ENCODE data around the gene GNA14.
"Not testable (repeated sequence)": the region's sequence is repeated elsewhere in the genome, so short reads cannot be mapped to it uniquely, and the experiment has no call there.

The GNA14 gene

DNA sequence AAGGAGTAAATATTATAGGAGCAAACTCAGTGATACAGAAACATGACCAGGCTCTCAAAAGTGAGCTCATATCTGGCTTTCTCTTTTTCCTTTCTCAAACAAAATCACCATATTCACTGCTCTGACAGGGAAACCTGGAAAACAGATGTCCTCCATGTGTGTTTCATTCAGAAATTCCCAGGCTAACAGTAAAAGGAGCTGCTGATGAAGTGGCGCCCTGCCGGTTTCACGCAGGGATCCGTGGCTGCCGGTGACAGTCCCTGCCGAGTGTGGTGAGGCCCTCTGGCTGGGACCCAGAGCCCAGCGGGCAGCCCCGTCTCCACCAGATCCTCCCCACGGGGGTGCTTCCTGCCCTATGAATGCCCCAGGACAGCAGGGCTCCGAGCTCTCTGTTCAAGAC, 208.1 kb downstream of the GNA14 start:
- FAIRE-seq = no peak

DNA sequence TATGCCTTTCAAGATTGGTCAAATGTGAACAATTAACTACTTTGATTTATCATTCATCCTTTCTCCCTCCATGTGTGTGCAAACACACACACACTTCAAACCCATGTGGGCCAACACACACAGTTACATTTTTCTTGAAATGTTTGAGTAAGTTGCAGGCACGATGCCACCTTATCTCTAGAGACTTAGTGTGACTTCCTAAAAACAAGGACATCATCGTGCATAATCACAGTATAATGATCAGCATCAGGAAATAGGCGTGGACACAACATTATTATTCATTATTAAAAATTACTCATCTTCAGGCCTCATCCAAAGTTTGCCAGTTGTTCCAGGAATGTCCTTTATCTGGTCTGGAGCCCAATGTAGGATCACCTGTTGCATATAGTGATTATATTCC, 209.5 kb downstream of the GNA14 start:
- FAIRE-seq = no peak

DNA sequence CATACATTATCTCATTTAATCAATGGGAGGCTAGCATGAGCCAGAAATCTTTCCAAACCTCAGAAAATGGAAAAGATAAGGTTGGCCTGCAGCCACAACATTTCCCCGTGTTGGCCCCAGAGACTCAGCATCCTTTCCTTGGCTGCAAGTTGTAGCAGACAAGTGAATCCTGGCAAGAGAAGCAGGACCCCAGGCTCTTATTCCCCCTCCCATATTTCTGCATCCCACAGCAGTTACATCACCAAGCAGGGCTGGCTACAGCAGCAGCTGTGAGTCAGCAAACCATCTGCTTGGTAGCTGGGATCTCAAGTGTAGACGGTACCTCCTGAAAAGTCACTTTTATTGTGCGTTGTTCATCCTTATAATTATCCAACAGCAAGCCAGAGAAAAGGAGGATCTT, 212.4 kb downstream of the GNA14 start:
- no peak for FAIRE-seq

DNA sequence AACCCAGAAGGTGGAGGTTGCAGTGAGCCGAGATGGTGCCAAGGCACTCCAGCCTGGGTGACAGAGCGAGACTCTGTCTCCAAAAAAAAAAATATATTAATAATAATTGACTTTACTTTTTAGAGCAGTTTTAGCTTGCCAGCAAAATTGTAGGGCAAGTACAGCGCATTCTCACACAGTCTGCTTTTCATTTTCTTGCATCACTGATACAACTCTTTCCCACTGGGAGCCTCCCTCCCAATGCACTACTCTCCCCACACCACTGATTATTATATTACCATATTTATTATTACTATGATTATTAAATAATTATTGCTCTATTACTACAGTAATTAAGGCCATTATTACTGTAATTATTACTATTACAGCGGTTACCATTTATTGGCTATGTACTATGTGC, 212.8 kb downstream of the GNA14 start:
- FAIRE-seq = no peak

DNA sequence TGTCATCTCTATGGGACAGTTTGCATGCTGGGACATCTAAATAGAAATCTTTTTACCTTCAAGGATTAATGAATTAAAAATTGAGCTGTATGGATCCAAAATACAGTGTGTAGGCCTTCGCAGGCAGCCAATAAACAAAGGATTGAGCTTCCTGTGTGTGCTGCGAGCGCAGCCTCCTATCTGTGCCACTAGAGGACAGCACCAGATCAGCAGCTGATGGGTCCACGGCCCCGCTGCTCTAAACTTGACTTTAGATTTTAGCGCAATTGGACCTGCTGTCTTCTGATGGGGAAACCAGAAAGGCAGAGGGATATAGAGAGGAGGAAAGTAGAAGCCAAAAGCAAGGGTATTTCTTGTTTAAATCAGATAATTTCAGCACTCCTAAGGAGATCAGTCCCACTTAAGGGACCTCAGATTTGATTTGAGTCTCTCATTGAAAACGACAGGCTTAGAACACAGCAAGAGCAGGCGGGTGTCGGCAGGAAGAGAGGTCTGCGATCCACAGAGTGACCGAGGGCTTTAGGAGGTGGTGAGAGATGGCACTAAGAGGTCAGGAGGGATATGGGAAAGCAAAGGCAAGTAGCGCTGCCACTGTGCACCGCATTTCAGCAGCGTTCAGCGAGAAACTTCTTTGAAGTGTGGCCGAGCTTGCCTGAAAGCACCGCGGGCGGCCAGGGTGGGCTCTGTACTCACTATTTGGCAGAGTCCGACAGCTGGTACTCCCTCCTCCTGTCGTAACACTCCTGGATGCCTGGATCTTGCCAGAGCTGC, 214.3 kb downstream of the GNA14 start:
- peak; percentile 30 for FAIRE-seq

DNA sequence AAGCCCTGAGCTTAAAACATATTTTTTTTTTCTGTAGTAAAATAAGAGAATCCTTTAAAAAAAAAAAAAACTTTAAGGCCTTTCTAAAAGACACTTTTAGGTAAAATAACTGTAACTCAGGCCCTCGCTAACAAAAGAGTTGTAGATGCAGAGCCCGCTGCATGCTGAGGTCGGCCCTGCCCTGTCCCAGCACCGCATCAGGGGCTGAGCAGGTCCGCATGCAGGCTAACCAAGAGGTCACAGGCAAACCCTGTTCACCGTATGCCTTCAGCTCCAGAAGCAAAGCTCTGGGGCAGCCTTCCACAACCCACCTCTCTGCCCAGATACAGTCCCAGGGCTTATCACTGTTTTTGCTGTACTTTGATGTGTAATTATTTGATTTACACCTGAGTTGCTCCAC, 216.1 kb downstream of the GNA14 start:
- no peak for FAIRE-seq

DNA sequence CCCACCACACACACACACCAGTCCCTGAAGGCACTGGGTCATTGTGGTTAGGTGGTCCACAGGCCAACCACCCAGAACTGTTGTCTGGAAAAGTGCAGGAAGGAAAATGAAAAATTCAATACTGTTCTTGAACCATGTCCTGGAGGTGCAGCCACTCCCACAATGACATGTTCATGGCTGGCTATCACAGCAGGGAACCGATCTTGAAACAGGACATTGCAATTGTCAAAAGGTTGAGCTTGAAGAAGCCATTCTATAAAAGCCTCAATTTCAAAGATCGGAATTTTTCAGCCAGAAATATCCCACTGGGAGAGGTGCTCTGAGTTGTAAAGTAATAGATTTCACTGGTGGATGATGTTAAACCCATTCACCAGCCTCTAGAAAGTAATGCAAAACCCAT, 218.2 kb downstream of the GNA14 start:
- no peak for FAIRE-seq

DNA sequence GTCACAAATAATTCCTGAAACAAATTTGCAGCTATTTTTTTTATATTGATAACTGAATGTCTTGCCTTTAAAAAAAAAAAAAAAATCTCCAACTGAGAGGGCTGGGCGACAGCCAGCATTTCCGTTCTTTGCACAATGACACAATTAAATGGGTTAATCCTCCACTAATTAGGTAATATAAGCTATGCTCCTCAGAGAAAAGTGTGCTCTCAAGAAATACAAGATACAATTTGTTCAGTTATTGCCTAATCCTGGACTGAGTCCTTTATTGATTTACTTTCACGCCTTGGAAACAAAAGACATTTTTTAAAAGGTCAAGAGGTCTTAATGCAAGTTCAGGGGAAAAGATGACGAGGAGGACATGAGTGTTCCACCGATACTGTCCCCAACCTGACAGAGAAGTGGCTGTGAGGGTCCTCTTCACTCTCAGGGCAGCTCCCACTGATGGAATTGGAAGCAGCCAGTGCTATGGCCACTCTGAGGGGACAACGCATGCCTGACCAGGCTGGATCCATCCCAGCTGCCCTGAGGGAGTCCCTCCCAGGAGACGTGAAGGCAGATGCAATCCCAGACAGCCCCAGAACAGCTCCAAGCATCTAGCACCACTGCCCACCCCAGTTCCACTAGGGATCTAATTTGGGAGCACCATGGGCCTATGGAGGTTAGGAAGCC, 220.7 kb downstream of the GNA14 start:
- FAIRE-seq = no peak

DNA sequence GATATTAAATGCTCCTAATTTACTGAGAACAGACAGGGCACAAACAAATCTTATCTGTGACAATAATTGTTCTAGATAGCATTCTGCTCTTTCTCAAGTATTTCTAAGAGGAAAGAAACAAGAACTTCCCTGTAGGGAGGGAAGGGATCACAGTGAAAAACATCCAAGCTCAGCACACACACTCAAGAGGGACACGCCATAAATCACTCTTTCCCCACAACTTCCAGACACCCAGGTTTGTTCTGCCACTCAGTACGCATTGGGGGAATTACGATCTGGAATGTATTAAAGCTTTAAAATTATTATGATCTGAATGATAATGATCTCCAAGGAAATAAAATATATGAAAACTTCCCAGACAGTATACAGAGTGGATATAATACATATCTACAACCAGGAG, 221.4 kb downstream of the GNA14 start:
- no peak for FAIRE-seq

DNA sequence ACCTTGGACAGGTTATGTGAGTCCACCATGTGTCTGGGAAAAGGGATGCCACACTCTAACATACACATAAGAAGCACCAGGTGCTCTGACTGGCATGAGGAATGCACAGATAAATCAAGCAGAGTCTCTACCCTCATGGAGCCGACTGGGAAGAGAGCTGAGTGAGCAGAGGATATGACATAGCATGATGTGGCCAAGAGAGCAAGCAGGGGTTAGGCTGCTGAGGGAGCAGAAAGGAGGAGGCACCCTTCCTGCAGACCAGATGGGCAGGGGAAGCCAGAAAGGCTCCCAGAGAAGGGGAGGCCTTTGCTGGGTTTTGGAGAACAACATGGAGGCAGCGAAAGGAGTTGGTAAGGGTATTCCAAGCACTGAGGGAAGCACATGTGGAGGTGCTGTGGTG, 223.1 kb downstream of the GNA14 start:
- no peak for FAIRE-seq

DNA sequence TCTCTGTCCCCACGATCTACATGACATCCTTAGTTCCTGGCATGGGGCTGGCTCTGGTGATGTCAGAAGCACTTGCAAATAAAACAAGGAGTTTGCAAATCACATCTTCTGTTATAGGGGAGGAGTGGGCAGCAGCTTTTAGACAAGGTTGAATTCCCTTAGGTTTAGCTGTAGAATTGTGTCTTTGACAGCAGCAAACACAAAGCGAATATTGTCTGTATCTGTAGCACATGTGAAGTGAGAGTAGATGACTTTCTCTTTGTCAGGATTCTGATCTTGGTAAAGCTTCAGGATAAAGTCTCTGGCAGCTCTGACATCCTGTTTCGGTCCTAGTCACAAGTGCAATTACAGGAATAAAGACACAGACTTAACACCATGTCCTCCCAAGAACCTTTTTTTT, 224.3 kb downstream of the GNA14 start:
- FAIRE-seq = no peak

DNA sequence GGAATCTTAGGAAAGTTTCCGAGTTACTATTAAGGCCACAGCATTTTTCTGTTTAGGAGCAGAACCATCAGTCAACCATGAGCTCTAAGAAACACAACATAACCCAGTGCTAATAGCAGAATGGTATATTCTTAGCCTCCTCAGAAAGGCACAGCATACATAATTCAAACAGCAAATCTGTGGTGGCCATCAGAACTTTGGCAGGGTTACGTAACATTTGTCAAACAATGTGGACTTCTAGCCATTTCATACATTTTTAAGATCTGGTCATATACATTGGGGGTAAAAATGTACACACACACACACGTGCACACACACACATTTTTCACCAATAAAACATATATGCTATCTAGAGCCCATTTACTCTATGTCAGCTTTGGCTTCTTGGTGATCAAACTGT, 225.2 kb downstream of the GNA14 start:
- FAIRE-seq = no peak

DNA sequence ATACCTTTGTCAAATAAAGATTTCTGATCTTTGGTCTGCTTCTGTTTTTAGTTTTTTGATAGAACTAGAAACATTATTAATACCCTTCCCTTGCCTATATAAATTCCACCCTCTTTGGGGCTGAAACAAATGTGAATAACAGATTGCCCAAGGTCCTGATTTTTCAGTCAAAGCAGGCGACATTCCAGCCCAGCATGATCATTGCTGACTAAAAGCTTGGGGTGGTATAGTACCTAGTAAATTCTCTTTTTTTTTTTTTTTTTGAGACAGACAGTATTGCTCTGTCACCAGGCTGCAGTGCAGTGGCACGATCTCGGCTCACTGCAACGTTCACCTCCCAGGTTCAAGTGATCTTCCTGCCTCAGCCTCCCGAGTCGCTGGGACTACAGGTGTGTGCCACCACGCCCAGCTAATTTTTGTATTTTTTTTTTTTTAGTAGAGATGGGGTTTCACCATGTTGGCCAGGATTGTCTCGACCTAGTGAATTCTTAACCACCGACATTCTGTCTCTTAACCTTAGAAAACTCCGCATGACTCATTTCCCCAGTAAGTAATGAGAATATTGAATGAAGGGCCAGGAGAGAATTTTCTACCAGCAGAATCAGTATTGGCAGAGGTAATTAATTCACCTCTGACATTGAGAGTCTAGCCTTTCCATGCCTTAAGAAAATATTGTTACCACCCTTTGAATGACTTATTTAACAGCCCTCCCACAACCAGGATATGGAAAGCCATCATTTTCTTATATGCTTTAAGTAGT, 226.4 kb downstream of the GNA14 start:
- FAIRE-seq = no peak

DNA sequence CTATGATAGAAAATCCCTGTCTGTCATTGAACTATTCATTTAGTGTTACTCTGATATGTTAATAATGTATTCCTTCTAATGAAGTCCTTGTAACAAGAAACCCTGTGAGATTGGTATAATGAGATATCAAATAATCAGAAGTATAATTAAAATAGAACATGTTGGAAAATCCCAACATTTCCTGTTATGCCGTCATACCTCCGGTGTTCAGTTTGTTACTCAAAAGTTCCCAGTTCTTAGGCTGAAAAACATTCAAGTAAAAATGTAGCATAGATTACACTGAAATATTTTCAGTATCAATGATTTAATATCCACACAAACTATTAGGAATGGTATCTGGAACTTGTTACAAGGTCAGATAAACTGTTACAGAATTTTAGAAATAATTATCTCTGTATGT, 227.5 kb downstream of the GNA14 start:
- FAIRE-seq = no peak

DNA sequence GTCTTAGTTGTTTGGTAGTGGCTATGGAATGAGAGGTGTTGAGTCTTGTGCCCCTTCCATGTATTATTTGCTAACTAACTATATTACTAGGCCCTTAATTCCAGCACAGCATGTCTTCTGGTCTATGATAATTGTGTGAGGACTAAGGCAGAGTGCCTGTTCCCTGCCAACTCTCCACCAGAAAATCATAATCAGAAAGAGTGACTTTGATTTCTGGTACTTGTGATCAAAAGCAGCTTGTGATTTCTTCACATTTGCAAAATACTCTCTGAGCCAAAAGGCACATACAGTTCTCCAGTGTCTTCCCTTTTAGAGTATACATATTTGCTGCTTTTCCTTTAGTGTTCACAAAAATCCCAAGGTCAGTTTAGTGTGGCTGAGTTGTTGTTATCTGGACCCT, 229.9 kb downstream of the GNA14 start:
- FAIRE-seq = no peak

DNA sequence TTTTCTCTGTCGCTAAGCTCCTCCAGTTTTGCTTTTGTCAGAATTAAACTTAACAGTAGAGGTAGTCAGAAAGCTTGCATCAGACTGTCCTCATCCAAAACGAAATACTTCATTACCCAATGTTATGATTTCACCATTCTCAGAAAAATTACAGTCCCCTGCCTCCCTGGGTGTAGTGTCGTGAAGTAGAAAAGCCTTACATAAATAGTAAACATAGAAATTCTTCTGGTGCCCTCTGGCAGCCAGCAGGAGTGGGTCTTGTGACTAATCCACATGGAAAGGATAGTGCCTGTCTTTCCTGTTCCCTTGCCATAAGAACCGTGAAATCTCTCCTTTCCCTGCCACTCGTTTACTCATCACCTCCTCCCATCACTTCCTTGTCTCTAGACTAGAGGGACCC, 230.6 kb downstream of the GNA14 start:
- FAIRE-seq = no peak

DNA sequence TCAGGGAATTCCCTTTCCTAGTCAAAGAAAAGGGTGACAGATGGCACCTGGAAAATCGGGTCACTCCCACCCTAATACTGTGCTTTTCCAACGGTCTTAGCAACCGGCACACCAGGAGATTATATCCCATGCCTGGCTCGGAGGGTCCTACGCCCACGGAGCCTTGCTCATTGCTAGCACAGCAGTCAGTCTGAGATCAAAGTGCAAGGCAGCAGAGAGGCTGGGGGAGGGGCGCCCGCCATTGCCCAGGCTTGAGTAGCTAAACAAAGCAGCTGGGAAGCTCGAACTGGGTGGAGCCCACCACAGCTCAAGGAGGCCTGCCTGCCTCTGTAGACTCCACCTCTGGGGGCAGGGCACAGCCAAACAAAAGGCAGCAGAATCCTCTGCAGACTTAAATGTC, 239.6 kb downstream of the GNA14 start:
- FAIRE-seq = not testable (repeated sequence)

DNA sequence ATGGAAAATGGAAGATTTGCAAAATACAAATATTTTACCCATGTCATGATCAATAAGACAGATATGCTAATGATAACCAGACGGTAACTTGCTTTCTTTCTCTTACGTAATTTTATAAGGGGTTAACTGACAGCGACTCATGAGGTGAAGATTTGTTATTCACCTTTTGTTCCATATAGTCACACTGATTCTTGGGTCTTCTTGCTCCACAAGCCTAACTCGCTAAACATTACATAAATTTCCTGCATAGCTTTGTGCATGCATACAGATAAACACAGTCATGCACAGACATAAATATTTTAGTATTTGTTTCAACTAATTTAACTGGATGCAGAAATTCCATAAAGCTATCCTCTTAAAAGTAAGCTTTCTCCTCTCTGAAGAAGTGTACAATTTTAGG, 244.9 kb downstream of the GNA14 start:
- no peak for FAIRE-seq

DNA sequence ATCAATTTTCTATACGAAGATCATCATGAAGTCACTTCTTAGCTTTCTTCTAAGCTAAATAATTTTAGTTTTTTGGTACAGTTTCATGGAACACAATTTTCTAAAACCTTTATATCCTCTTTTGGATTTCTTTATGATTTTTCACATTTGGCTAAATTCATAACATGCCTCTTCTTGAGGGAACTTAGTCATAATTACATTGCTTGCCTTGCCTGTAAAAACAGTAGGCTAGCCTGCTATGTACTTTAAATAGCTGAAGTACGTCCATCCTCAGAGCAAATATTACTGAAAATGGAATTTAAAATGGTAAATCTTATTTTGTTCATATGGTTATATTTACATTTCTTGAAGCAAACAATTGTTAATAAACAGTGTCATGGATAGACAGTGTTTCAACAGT, 245.8 kb downstream of the GNA14 start:
- no peak for FAIRE-seq

DNA sequence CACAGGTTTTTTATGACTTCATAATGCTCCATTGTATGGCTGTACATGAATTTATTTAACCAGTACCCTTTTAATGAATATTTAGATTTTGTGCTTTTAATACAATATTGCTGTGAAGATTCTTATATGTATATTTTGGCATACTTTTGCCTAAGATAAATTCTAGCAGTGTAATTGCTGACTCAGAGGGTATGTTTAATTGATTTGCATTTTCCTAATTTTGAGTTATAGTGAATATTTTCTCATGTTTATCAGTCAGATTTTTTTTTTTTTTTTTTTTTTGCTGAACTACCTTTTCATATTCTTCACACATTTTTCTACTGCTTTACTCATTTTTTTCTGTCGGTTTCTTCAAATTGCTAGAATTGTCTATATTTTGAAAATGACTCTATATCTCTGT, 248.2 kb downstream of the GNA14 start:
- no peak for FAIRE-seq

DNA sequence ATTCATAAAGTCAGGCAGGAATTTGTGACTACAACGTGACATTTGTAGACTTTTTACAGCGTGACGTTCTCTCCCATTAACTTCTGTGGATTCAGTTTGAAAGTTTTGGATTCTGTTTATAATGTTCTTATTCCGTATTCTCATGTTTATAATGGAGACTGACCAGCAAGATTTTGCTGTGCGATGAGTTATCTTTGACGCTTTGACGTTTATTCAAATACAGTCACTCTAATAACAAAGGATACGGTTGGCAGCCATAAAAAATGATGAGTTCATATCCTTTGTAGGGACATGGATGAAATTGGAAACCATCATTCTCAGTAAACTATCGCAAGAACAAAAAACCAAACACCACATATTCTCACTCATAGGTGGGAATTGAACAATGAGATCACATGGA, 249.5 kb downstream of the GNA14 start:
- FAIRE-seq = not testable (repeated sequence)

DNA sequence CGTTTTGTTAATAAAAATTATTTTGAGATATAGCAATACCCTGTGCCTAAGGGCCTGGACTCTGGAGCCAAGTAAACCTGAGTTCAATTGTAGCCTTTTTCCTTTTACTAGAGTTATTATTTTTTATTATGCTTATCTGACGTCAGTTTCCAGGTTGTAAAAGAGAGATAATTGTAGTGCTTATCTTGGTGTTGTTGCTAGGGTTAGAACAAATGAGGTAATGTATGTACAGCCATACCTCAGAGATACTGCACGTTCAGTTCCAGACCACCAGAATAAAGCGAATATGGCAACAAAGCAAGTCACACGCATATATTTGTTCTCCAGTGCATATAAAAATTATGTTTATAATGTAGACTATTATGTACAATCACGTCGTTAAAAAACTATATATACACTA, 255.8 kb downstream of the GNA14 start:
- no peak for FAIRE-seq

DNA sequence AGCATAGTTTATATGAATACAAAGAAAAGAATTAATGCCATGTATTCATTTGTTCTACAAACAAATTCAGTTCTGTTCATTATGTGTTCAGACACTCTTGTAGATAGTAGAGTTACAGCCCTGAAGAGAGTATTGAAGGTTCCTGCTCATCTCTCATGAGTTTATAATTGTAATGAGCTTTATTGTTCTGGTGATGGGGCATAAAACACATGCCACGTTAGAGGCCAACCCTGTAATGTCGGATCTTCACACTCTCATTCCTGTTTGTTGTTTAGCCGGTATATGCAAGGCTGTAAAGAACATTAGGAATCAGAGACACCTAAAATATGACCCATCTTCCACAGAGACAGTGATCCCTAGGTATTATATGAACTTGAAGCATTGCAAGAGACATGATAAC, 256.3 kb downstream of the GNA14 start:
- no peak for FAIRE-seq

DNA sequence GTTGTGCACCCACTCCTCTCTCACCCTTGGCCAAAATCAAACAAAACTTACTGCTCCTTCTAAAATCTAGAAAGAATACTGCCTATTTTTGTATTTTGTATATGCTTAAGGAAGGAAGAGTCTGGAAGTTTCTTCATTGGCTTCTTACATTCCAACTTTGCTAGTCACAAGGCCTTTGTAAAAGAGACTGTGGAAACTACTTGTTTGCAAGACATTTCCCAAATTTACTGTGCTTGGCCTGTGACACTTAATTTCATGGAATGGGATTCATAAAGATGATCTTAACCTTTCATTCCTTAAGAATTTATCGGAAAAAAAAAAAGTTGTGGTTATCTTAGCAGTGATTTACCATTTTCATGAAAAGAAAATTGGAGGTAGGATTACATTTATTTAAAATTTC, 261.9 kb downstream of the GNA14 start:
- no peak for FAIRE-seq
